ENCODE results near the gene GMPR2.
"Not testable (repeated sequence)": the region's sequence is repeated elsewhere in the genome, so short reads cannot be mapped to it uniquely, and the experiment has no call there.

The GMPR2 gene

GRCh38 chr14:24232645-24233537 is at the start of gene GMPR2:
TSS of gene GMPR2 (plus strand) at chr14:24232929. CDS start at chr14:24233254, 325 bp downstream.
- no peak for DNase-seq

- DNase-seq = no peak
These were observed 49.7 kb upstream of the GMPR2 start for GRCh38 chr14:24183014-24183481.

GRCh38 chr14:24184104-24184970 is 48.4 kb upstream of the GMPR2 start:
- no peak for DNase-seq

GRCh38 chr14:24185026-24185425 is 47.7 kb upstream of the GMPR2 start:
- no peak for DNase-seq

- DNase-seq = no peak
These were observed 47.0 kb upstream of the GMPR2 start for GRCh38 chr14:24185741-24186140.

DNA sequence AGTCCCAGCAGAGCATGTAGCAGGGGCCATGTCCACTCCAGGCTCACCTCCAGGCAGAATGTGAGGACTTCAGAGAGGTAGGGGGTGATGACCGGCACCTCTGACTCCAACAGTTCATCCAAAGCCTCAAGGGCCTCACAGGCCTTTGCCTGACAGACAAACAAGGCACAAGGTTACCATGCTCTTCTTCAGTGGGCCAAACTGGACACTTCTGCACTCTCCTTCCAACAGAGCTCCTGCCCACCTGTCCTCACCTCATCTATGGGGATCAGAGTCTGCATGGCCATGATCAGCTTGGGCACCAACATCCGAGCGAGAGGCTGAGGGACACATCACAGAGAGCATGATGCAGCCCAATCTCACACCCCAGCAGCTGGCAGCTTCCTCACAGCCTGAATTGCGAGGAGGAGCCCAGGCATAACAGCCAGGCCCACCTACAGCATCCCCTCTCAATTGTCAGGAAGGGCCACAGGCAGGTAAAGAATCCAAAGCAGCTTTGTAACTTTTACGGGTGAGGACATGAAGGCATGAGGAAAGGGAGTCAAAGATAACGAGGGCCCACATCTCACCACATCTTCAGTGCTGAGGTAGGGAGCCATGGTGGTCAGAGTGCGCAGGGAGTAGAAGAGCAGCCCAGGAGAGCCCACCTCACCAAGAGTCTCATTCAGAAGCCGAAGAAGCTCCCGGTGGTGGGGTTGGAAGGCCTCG is 45.7 kb upstream of the GMPR2 start:
- no peak for DNase-seq

DNA sequence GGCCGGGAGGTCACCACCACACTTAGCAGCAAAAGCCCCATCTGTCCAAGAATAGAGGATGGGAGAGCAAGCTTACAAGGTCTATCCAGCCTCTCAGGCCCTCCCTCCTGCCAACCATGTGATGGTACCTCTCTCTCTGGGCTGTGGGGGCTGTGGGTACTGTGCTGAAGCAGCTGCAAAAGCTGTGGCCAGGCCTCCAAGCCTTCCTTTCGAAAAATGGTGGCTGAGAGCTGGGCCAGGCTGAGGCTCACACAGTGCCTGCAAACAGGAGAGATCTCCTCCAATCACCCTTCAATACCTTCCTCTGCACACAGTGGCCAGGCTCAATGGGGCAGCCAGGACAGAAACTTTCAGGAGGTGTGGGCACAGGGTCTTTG is 45.2 kb upstream of the GMPR2 start:
- no peak for DNase-seq

DNA sequence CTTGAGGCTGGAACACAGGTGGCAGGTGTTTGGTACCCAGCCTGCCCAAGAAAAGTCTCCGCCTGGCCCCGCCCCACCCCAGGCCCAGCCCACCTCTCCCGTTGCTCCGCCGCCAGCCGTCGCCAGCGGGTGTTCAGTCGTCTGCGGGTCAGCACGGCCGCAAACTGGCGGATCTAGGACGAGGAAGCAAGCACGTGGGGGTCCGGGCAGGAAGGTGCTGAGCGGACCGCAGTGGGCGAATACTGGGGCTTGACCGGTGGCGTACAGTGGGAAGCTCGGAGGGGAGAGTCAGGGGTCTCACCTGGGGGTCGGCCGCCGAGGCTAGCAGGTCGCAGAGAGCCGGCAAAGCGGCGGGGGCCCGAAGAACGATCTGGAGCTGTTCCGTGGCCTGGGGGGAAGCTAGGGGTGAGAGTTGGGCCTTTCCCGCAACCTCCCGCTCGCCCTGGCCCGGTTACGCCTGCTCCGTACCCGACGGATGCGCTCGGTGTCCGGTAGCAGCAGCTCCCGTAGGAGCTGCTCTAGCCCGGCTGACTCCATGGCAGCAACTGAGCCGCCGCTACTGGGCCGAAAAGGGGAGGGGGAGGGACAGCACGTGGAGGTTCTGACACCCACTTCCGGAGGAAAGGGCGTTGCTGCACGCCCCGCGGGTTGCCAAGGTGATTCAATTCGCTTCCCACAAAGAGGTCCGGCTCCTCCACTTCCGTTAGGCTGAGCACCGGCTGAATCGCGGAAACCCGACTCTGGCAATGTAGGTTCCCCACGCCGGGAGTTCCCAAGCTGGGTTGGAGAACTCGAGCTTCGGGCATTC is 44.3 kb upstream of the GMPR2 start, which contains the start of gene IPO4:
TSS of gene IPO4 (minus strand) at position 566 of the 808 bp plus-strand sequence. CDS start at position 537, 29 bp downstream.
- DNase-seq = peak; percentile 96

DNA sequence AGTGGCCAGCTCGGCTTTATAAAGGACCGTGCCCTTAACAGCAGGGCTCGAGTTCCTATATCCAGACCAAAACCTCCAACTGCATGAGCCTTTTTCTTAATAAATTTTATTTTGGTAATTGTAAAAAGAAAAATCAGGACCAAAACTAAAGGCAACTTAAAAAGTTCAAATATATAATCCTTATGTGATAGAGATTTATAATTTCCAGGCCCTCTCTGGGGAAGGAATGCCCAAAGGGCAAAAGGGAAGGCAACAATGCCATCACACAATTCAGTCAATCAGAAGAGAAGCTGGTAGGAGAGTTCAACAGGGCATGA is 43.7 kb upstream of the GMPR2 start:
- DNase-seq = no peak

- no peak for DNase-seq
These were observed 43.3 kb upstream of the GMPR2 start for GRCh38 chr14:24189460-24189859.

DNA sequence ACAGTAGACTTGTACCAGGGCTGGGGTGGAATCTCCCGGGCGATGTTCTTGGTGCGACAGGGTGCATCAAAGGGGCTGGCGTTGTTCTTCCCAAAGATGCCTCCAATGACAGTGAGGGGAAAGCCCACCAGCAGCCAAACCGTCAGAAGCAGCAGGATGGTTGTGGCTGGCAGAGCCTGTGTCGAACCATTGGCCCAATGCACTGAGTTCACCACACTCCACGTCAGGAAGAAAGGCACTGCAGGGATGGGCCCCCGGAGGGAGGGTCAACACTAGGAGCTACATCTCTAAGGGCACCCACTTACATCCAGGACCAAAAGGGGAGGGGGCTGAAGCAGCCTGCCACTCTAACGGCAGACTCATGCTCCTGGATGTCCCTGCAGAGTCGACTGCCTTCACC is 42.3 kb upstream of the GMPR2 start:
- DNase-seq = no peak

- DNase-seq = no peak
These were observed 39.8 kb upstream of the GMPR2 start for GRCh38 chr14:24192933-24193332.

DNA sequence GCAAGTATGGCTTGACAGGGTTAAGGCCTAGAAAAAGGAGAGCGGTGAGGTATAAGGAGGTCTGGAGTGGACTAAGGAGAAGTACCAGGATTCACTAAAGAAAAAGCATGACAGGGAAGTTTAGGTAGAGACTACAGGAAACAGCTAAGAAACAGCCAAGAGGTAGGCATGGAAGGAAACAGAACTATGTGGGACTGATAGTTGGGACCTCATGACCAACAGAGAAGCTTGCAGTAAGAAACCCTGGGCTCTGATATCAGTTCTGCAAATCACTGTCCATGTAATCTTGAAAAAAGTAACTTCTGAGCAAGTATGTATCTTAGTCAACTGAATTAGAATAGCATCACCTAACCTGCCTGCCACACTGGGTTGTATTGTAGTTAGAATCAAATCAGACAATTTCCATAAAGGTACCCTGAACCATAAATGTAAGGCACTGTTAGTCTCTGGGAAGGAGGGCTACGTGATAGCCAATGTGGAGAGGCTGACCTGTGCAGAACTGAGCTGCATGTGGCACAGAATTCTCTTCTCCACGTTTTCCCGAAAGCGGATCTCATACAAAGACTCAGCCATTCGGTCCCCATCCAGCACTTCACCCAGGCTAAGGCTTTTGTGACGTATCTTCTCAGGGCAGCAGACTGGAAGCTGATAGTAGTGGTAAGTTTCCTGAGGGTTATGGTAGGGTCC is 38.4 kb upstream of the GMPR2 start:
- no peak for DNase-seq

- DNase-seq = no peak
These were observed 37.9 kb upstream of the GMPR2 start for GRCh38 chr14:24194873-24195185.

GRCh38 chr14:24195186-24196070 is 37.3 kb upstream of the GMPR2 start, which contains the start of gene TM9SF1:
TSS of gene TM9SF1 (minus strand) at chr14:24195441. CDS start at chr14:24195019, 422 bp downstream.
- DNase-seq = peak; percentile 89

- DNase-seq = no peak
These were observed 36.4 kb upstream of the GMPR2 start for GRCh38 chr14:24196071-24197055.

DNA sequence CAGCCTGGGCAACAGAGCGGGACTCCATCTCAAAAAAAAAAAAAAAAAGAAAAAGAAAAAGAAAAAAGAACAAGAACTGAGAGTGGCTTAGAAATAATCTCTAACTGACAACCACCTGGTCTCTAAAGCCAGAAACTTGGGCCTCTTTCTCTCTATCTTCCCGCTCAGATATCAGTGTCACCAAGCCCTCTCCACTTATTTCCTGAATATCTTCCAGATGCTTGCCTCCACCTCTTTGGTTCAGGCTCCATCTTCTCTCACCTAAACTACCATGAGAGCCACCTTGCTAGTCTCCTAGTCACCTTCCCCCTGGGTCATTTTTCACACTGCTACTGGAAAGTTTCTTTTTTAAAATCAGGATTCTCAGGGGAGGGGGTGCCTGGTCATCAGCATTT is 35.7 kb upstream of the GMPR2 start:
- DNase-seq = no peak

GRCh38 chr14:24198814-24199524 is 33.8 kb upstream of the GMPR2 start:
- DNase-seq = no peak

DNA sequence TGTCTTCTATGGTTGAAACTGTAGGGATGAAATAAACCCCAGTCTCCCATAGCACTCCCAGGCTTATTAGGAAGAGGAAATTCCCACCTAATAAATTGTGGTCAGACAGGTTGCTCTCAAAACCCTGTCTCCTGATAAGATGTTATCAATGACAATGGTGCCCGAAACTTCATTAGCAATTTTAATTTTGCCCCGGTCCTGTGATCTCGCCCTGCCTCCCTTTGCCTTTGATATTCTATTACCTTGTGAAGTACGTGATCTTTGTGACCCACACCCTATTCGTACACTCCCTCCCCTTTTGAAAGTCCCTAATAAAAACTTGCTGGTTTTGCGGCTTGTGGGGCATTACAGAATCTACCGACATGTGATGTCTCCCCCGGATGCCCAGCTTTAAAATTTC is 30.2 kb upstream of the GMPR2 start:
- not testable (repeated sequence) for DNase-seq
